ENCODE measurements around the gene LDLRAD4. TPM values are rescaled to one million over a fixed set of nuclear protein-coding genes. Genes with fewer than 3 reads are reported as not detected.

Gene LDLRAD4
- polyA plus RNA-seq, 4 donors: 2.7 to 17.6 (median 7.0) TPM

DNA sequence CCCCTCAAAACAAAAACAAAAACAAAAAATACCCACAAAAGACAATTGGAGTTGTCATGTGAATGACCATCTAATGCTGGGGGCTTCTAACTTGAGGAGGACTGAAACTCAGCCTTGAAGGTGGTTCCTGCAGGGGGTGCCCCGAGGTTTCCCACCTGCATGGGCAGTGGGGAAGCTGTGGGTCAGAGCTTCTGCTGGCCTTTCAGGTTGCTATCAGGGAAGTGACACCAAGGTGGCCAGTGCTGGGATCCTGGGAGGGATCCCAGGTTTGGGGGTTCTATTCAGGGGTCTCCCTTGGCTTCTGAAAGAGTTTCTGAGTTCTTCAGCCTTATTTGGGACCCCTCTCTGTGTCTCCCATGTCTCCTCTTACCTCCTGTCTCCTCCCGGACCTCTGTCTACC is 62.8 kb downstream of the LDLRAD4 start:
- DNase-seq (no peak), FAIRE-seq (no peak)
- Histone ChIP-seq H3K27me3 (ENCODE audit: control insufficient read depth in 3 of 3, insufficient read depth in 3 of 3, low read length in 3 of 3) (no peaks in the 10 kb centered on the region), H3K36me3 (ENCODE audit: control insufficient read depth in 3 of 3, insufficient read depth in 2 of 3, low read depth in 1 of 3, low read length in 3 of 3) (peaks cover 0 to 4% (median 2%) of the 10 kb centered on the region in 3 donors), H3K27ac (ENCODE audit: low read depth in 1 of 3, low read length in 2 of 3) (no peak overlapping the region), H3K4me1 (ENCODE audit: control insufficient read depth in 3 of 3, insufficient read depth in 2 of 3, low read depth in 1 of 3, low read length in 2 of 3) (no peaks in the 10 kb centered on the region), H3K9me3 (ENCODE audit: control insufficient read depth in 2 of 2, insufficient read depth in 1 of 2, low read depth in 1 of 2, low read length in 1 of 2) (peaks cover 0 to 2% of the 10 kb centered on the region in 2 donors), H3K4me3 (ENCODE audit: low read depth in 1 of 3, low read length in 3 of 3) (no peak overlapping the region)
- WGBS, 3 donors: 94 to 96% (median 95%) methylated on average over 2 of the region's 2 CpGs

DNA sequence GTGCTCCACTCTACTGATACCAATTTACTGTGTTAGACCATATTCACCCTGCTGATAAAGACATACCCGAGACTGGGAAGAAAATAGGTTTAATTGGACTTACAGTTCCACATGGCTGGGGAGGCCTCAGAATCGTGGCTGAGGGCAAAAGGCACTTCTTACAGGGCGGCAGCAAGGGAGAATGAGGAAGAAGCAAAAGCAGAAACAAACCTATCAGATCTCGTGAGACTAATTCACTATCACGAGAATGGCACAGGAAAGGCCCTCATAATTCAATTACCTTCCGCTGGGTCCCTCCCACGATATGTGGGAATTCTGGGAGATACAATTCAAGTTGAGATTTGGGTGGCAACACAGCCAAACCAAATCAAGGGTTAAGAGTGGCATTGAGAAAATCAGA is 65.2 kb downstream of the LDLRAD4 start:
- 82 to 85% (median 82%) methylated on average over 7 of the region's 7 CpGs for WGBS, 3 donors

DNA sequence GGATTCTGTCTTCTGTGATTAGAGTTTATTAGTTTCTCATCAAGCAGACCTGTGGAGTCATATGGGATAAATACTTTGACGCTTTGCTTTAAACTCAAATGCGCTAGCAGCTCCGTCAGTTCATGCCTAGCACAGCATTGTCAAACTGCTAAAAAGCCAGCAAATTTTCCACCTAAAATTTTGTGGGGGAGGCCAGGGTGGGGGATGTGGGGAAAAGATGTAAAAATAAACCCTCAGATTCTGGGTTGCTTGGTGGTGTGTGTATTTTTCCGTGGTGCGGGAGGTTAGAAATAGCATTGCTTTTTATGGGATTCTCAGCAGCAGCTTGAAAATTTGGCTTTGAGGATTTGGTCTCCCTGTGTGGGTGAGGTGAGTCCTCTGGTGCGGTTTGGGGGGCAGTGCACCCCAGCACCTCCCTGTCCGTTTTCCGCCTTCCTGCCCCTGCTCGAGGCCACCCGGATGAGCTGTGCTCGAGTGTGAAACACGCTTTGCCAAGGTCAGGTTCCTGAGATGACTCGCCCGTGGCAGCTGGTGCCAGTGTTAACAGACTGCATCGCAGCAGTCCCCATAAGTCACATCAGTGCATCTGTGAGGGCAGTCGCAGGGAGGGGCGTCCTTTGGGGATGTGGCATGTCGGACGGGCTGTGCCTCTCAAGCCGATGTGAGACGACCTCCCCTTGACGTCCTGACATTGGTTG is 65.9 kb downstream of the LDLRAD4 start:
- Histone ChIP-seq H3K27ac (ENCODE audit: low read depth in 1 of 3, low read length in 2 of 3) (no peak overlapping the region), H3K4me1 (ENCODE audit: control insufficient read depth in 3 of 3, insufficient read depth in 2 of 3, low read depth in 1 of 3, low read length in 2 of 3) (no peaks in the 10 kb centered on the region), H3K9me3 (ENCODE audit: control insufficient read depth in 2 of 2, insufficient read depth in 1 of 2, low read depth in 1 of 2, low read length in 1 of 2) (peaks cover 0 to 2% of the 10 kb centered on the region in 2 donors), H3K36me3 (ENCODE audit: control insufficient read depth in 3 of 3, insufficient read depth in 2 of 3, low read depth in 1 of 3, low read length in 3 of 3) (peaks cover 0 to 4% (median 0%) of the 10 kb centered on the region in 3 donors), H3K4me3 (ENCODE audit: low read depth in 1 of 3, low read length in 3 of 3) (no peak overlapping the region), H3K27me3 (ENCODE audit: control insufficient read depth in 3 of 3, insufficient read depth in 3 of 3, low read length in 3 of 3) (no peaks in the 10 kb centered on the region)
- WGBS, 3 donors: 79 to 90% (median 81%) methylated on average over 22 of the region's 22 CpGs
- FAIRE-seq (no peak), DNase-seq (no peak)

More for the DNA sequence above, 65.2 kb downstream of the LDLRAD4 start:
- FAIRE-seq (no peak), DNase-seq (no peak)
- Histone ChIP-seq H3K36me3 (ENCODE audit: control insufficient read depth in 3 of 3, insufficient read depth in 2 of 3, low read depth in 1 of 3, low read length in 3 of 3) (peaks cover 0 to 4% (median 2%) of the 10 kb centered on the region in 3 donors), H3K4me3 (ENCODE audit: low read depth in 1 of 3, low read length in 3 of 3) (no peak overlapping the region), H3K27me3 (ENCODE audit: control insufficient read depth in 3 of 3, insufficient read depth in 3 of 3, low read length in 3 of 3) (no peaks in the 10 kb centered on the region), H3K27ac (ENCODE audit: low read depth in 1 of 3, low read length in 2 of 3) (no peak overlapping the region), H3K4me1 (ENCODE audit: control insufficient read depth in 3 of 3, insufficient read depth in 2 of 3, low read depth in 1 of 3, low read length in 2 of 3) (no peaks in the 10 kb centered on the region), H3K9me3 (ENCODE audit: control insufficient read depth in 2 of 2, insufficient read depth in 1 of 2, low read depth in 1 of 2, low read length in 1 of 2) (peaks cover 0 to 2% of the 10 kb centered on the region in 2 donors)

DNA sequence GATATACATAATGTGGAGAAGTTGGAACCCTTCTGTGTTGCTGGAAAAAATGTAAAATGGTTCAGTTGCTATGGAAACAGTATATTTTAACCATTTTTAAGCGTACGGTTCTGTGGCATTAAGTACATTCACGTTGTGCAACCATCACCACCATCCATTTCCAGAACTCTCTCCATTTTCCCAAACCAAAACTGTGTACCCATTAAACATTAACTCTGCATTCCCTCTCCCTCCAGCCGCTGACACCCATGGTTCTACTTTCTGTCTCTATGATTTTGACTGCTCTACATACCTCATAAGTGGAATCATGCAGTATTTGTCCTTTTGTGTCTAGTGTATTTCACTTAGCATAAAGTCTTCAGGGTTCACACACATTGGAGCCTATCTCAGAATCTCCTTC is 67.3 kb downstream of the LDLRAD4 start:
- DNase-seq: no peak

DNA sequence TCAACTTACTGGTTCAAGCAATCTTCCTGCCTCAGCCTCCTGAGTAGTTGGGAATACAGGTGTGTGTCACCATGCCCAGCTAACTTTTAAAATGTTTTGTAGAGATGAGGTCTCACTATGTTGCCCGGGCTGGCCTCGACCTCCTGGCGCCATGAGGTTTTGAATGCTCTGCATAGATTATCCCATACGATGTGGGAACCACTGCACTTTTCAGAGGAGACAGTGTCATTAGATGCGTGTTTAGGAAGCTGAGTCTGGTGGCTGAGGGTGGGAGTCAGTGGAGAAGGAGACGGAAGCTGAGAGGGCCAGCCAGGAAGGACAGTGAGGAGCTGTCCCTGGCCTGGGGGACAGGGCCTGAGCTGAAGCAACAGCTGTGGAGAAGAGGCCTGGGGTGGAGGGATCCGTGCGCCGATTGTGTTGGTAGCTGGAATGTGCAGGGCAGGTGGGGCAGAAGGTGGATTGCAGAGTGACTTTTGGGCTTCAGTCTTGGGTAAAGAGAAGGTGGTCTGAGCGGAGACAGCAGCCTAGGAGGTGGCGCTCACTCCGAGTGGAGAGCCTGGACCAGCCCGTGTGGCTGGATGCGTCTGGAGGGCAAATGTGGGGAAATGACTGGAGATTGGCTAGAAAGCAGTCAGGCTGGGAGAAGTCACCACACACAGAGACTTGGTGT is 68.0 kb downstream of the LDLRAD4 start:
- Histone ChIP-seq H3K4me1 (ENCODE audit: control insufficient read depth in 3 of 3, insufficient read depth in 2 of 3, low read depth in 1 of 3, low read length in 2 of 3) (no peaks in the 10 kb centered on the region), H3K27me3 (ENCODE audit: control insufficient read depth in 3 of 3, insufficient read depth in 3 of 3, low read length in 3 of 3) (no peaks in the 10 kb centered on the region), H3K4me3 (ENCODE audit: low read depth in 1 of 3, low read length in 3 of 3) (no peak overlapping the region), H3K36me3 (ENCODE audit: control insufficient read depth in 3 of 3, insufficient read depth in 2 of 3, low read depth in 1 of 3, low read length in 3 of 3) (no peaks in the 10 kb centered on the region), H3K27ac (ENCODE audit: low read depth in 1 of 3, low read length in 2 of 3) (no peak overlapping the region), H3K9me3 (ENCODE audit: control insufficient read depth in 2 of 2, insufficient read depth in 1 of 2, low read depth in 1 of 2, low read length in 1 of 2) (peaks cover 0 to 2% of the 10 kb centered on the region in 2 donors)
- no peak for FAIRE-seq
- 96 to 97% (median 97%) methylated on average over 14 of the region's 14 CpGs for WGBS, 3 donors
- DNase-seq: no peak

More for the DNA sequence above, 67.3 kb downstream of the LDLRAD4 start:
- no peak overlapping the region for H3K27ac ChIP-seq (ENCODE audit: low read depth in 1 of 3, low read length in 2 of 3)
- H3K4me3 ChIP-seq (ENCODE audit: low read depth in 1 of 3, low read length in 3 of 3): no peak overlapping the region
- no peaks in the 10 kb centered on the region for H3K27me3 ChIP-seq (ENCODE audit: control insufficient read depth in 3 of 3, insufficient read depth in 3 of 3, low read length in 3 of 3)
- FAIRE-seq: no peak
- 87 to 91% (median 87%) methylated on average over 4 of the region's 4 CpGs for WGBS, 3 donors
- no peaks in the 10 kb centered on the region for H3K36me3 ChIP-seq (ENCODE audit: control insufficient read depth in 3 of 3, insufficient read depth in 2 of 3, low read depth in 1 of 3, low read length in 3 of 3)
- no peaks in the 10 kb centered on the region for H3K4me1 ChIP-seq (ENCODE audit: control insufficient read depth in 3 of 3, insufficient read depth in 2 of 3, low read depth in 1 of 3, low read length in 2 of 3)
- peaks cover 0 to 2% of the 10 kb centered on the region in 2 donors for H3K9me3 ChIP-seq (ENCODE audit: control insufficient read depth in 2 of 2, insufficient read depth in 1 of 2, low read depth in 1 of 2, low read length in 1 of 2)

DNA sequence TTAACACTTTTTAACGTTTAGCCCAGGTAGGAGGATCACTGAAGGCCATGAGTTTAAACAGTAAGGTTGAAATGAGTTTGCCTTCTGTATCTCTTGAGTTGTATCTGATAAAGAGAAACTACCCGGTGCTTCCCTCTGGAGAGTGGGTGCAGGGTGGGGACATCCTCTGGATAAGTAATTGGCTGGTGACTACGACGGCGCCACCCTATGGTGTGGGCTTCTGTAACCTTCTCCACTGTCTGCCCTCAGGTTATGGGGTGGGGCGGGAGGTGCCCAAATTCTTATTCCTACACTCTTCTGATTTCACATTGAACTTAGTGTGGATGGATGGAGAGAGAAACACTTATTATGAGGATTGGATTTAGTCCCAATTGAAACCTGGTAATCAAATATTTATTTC is 68.8 kb downstream of the LDLRAD4 start:
- Histone ChIP-seq H3K9me3 (ENCODE audit: control insufficient read depth in 2 of 2, insufficient read depth in 1 of 2, low read depth in 1 of 2, low read length in 1 of 2) (peaks cover 0 to 2% of the 10 kb centered on the region in 2 donors), H3K36me3 (ENCODE audit: control insufficient read depth in 3 of 3, insufficient read depth in 2 of 3, low read depth in 1 of 3, low read length in 3 of 3) (no peaks in the 10 kb centered on the region), H3K27me3 (ENCODE audit: control insufficient read depth in 3 of 3, insufficient read depth in 3 of 3, low read length in 3 of 3) (no peaks in the 10 kb centered on the region), H3K27ac (ENCODE audit: low read depth in 1 of 3, low read length in 2 of 3) (no peak overlapping the region), H3K4me1 (ENCODE audit: control insufficient read depth in 3 of 3, insufficient read depth in 2 of 3, low read depth in 1 of 3, low read length in 2 of 3) (no peaks in the 10 kb centered on the region), H3K4me3 (ENCODE audit: low read depth in 1 of 3, low read length in 3 of 3) (no peak overlapping the region)
- no peak for FAIRE-seq
- WGBS, 3 donors: 59 to 77% (median 73%) methylated on average over 6 of the region's 6 CpGs
- no peak for DNase-seq

DNA sequence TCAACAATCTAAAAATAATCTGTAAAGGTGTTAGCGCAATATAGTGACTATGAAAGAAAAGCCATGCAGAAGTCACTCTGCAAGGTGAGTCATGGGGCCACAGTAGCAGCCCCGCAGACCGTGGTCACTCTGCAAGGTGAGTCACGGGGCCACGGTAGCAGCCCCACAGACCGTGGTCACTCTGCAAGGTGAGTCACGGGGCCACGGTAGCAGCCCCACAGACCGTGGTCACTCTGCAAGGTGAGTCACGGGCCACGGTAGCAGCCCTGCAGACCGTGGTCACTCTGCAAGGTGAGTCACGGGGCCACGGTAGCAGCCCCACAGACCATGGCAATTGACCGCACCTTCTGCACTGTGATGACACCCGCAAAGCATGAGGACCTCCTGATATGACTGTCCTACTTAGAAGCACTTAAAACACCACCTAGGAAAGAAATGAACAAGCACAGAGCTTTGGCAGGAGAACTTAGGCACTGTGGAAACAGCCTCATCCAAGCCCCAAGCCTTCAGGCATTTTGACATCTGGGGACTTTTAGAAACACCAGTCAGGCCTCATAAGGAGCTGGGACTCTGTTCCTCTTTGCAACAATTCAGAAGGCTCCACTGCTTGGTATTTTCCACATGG is 70.1 kb downstream of the LDLRAD4 start:
- no peak for FAIRE-seq

DNA sequence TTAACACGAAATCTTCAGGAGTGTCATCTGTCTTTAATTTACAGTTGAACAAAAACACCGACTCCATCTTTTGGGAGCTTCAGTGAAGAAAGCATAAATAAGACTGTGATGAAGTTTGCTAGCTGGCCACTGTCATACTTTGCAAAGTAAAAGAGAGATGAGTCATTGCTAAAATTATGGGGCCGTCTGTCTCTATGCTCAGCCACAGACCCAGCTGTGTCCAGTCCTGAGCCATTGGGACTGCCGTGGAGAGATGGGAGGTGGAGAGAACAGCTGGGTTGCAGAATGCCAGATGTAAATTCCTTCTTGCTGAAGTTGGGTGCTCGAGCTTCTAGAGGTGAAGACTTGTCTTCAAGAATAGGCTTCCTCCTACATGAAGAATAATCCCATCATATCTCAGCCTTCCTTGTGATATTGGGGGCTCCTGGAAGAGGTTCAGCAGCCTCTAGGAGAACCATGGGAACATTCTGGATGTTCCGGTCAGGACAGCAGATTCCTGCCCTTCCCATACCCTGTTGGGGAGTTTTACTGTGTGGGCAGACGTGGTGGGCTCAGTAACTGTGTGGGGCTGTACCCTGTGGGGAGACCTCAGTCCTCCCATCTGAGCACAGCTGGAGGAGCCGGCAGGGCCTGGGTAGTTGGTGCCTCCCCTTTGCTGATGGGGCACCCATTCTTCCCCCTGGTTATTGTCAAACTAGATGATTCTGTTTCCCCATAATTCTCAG is 71.1 kb downstream of the LDLRAD4 start:
- DNase-seq (no peak), FAIRE-seq (no peak)
- Histone ChIP-seq H3K36me3 (ENCODE audit: control insufficient read depth in 3 of 3, insufficient read depth in 2 of 3, low read depth in 1 of 3, low read length in 3 of 3) (no peaks in the 10 kb centered on the region), H3K27me3 (ENCODE audit: control insufficient read depth in 3 of 3, insufficient read depth in 3 of 3, low read length in 3 of 3) (no peaks in the 10 kb centered on the region), H3K4me1 (ENCODE audit: control insufficient read depth in 3 of 3, insufficient read depth in 2 of 3, low read depth in 1 of 3, low read length in 2 of 3) (no peaks in the 10 kb centered on the region), H3K27ac (ENCODE audit: low read depth in 1 of 3, low read length in 2 of 3) (no peak overlapping the region), H3K4me3 (ENCODE audit: low read depth in 1 of 3, low read length in 3 of 3) (no peak overlapping the region), H3K9me3 (ENCODE audit: control insufficient read depth in 2 of 2, insufficient read depth in 1 of 2, low read depth in 1 of 2, low read length in 1 of 2) (no peaks in the 10 kb centered on the region)
- WGBS, 3 donors: 63 to 81% (median 79%) methylated on average over 8 of the region's 8 CpGs

More for the DNA sequence above, 70.1 kb downstream of the LDLRAD4 start:
- no peak for DNase-seq
- WGBS, 3 donors: 80 to 83% (median 81%) methylated on average over 15 to 16 of the region's 16 CpGs
- no peaks in the 10 kb centered on the region for H3K9me3 ChIP-seq (ENCODE audit: control insufficient read depth in 2 of 2, insufficient read depth in 1 of 2, low read depth in 1 of 2, low read length in 1 of 2)
- no peaks in the 10 kb centered on the region for H3K36me3 ChIP-seq (ENCODE audit: control insufficient read depth in 3 of 3, insufficient read depth in 2 of 3, low read depth in 1 of 3, low read length in 3 of 3)
- no peak overlapping the region for H3K4me3 ChIP-seq (ENCODE audit: low read depth in 1 of 3, low read length in 3 of 3)
- H3K27ac ChIP-seq (ENCODE audit: low read depth in 1 of 3, low read length in 2 of 3): no peak overlapping the region
- H3K4me1 ChIP-seq (ENCODE audit: control insufficient read depth in 3 of 3, insufficient read depth in 2 of 3, low read depth in 1 of 3, low read length in 2 of 3): no peaks in the 10 kb centered on the region
- no peaks in the 10 kb centered on the region for H3K27me3 ChIP-seq (ENCODE audit: control insufficient read depth in 3 of 3, insufficient read depth in 3 of 3, low read length in 3 of 3)

All from small intestine (tissue), 7 donors.